Spleen (tissue), 11 donors: Measurements from ENCODE around the gene DTNA. TPM values are rescaled to one million over a fixed set of nuclear protein-coding genes. Genes with fewer than 3 reads are reported as not detected.

Experiments used
- DNase-seq: peaks from one replicate; pipeline ENCODE4 v3.0.0-alpha.2; 2020
- H3K27ac ChIP-seq, 8 donors: fragments of 200-600 bp; sonication (generic) in 7 of 8; 1 replicate in 4 of 8; 2 replicates in 4 of 8; pipeline versions ENCODE4 v1.5.0 to v1.8.0; 2016 to 2021; ENCODE audit warnings: inconsistent platforms in 4 of 8, mild to moderate bottlenecking in 4 of 8, moderate library complexity in 1 of 8
- H3K27me3 ChIP-seq, 7 donors: fragments of 200-600 bp; sonication (generic) in 6 of 7; replicated peaks in 1 of 7; 1 replicate in 4 of 7; 2 replicates in 3 of 7; pipeline versions ENCODE4 v1.5.0 to v1.8.0; 2016 to 2021; ENCODE audit warnings: inconsistent platforms in 3 of 7, mild to moderate bottlenecking in 1 of 7
- H3K36me3 ChIP-seq, 6 donors: fragments of 200-600 bp; sonication (generic) in 5 of 6; 1 replicate in 4 of 6; 2 replicates in 2 of 6; pipeline versions ENCODE4 v1.5.0 to v1.8.0; 2016 to 2021; ENCODE audit warnings: inconsistent platforms in 2 of 6
- H3K4me1 ChIP-seq, 6 donors: fragments of 200-600 bp; sonication (generic) in 5 of 6; 1 replicate in 3 of 6; 2 replicates in 3 of 6; pipeline versions ENCODE4 v1.5.0 to v1.8.0; 2016 to 2021; ENCODE audit warnings: inconsistent platforms in 3 of 6
- H3K4me3 ChIP-seq, 8 donors: fragments of 200-600 bp; sonication (generic) in 7 of 8; 1 replicate in 4 of 8; 2 replicates in 4 of 8; pipeline versions ENCODE4 v1.5.0 to v1.8.0; 2016 to 2021; ENCODE audit warnings: inconsistent platforms in 4 of 8, mild to moderate bottlenecking in 4 of 8, moderate library complexity in 2 of 8
- H3K9me3 ChIP-seq, 8 donors: fragments of 200-600 bp; sonication (generic) in 7 of 8; 1 replicate in 4 of 8; 2 replicates in 4 of 8; pipeline versions ENCODE4 v1.5.0 to v1.8.0; 2016 to 2021; ENCODE audit warnings: inconsistent platforms in 4 of 8
- POLR2A ChIP-seq, 3 donors: fragments of 450-650 bp; IDR thresholded peaks; one replicate each; pipeline ENCODE4 v1.5.1; 2017; ENCODE audit warnings: antibody characterized with exemption in 3 of 3, mild to moderate bottlenecking in 1 of 3
- POLR2AphosphoS5 ChIP-seq, 3 donors: sonication (generic); formaldehyde crosslinking; IDR thresholded peaks; one replicate each; pipeline ENCODE4 v1.5.1; 2017; ENCODE audit warnings: antibody characterized with exemption in 3 of 3
- WGBS, 5 donors: extraction: QIAGEN DNeasy Blood & Tissue Kit in 3 of 5; methylation state at CpG; one replicate each; pipeline versions ENCODE4 v1.1.5 to v1.1.7; 2013 to 2018; 5-methylcytosine and 5-hydroxymethylcytosine counted together
- intact Hi-C: fragments of 100-400 bp; cut with DNase I; formaldehyde crosslinking; loops from one replicate; pipeline ENCODE4 v1.15.0; 2023; ENCODE audit warnings: low total_unique reads
- polyA plus RNA-seq, 3 donors: library from polyadenylated mRNA; stranded (reverse); fragments of 200-250 nt; gene quantifications; one replicate each; pipeline ENCODE4 v1.2.1, GENCODE V29; 2013
- total RNA-seq, 7 donors: library from RNA; depleted of rRNA in 3 of 7; stranded (reverse); fragments of >200 nt in 3 of 7; fragmentation: NEBNext Ultra II Directional in 4 of 7; extraction: Animal tissue kit (Norgen Biotek cat#: 25700) in 4 of 7; gene quantifications; one replicate each; pipeline versions ENCODE4 v1.1.0 to v1.2.1, GENCODE V29; 2016 to 2021
- TF ChIP-seq, protein P1 (sequence below), 11 experiments: fragments of 200-600 bp in 7 of 11; fragments of 450-650 bp in 4 of 11; sonication (generic) in 4 of 11; IDR thresholded peaks in 8 of 11; conservative IDR thresholded peaks in 3 of 11; 1 replicate in 7 of 11; 2 replicates in 4 of 11; pipeline versions ENCODE4 v1.4.0 to v1.8.0; 2016 to 2021; ENCODE audit warnings: antibody characterized with exemption in 11 of 11, inconsistent platforms in 4 of 11, mild to moderate bottlenecking in 1 of 11
- donor health status: healthy with polysubstance abuse.
- donor health status: DM: no; HTN: no; CAD: no; lungs with moderate emphysema.
- donor health status: DM: no; HTN: no; CAD: no.
- donor health status: Bipolar disorder and iron deficiency.
- donor health status: healthy.
- donor health status: DM: no; HTN: no; CAD: no.
- donor health status: DM: yes; HTN: yes; CAD: no.

DTNA gene
- total and polyA plus RNA-seq, 10 donors: 3.0 to 29.2 (median 14.2) TPM

DNA sequence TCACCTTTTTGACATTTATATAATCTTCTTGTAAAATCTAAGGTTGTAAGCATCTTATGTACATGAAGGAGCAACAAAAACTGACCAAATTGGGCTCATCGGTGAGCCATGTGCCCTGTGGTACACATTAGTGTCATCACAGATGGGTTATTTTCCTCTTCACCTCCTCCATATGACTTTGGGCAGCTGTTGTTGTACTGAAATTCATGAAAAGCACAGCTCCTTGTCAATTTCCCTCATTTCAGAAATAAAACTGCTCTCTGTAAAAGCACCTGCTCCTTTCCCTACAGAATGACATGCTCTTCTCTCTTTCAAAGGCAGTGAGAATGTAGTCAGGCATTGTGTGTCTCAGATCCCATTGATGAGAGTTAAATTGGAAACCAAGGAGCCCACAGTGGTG, 42.0 kb downstream of the DTNA start:
- no peaks in the 10 kb centered on the region for H3K4me1 ChIP-seq
- TF ChIP-seq, protein P1, sequence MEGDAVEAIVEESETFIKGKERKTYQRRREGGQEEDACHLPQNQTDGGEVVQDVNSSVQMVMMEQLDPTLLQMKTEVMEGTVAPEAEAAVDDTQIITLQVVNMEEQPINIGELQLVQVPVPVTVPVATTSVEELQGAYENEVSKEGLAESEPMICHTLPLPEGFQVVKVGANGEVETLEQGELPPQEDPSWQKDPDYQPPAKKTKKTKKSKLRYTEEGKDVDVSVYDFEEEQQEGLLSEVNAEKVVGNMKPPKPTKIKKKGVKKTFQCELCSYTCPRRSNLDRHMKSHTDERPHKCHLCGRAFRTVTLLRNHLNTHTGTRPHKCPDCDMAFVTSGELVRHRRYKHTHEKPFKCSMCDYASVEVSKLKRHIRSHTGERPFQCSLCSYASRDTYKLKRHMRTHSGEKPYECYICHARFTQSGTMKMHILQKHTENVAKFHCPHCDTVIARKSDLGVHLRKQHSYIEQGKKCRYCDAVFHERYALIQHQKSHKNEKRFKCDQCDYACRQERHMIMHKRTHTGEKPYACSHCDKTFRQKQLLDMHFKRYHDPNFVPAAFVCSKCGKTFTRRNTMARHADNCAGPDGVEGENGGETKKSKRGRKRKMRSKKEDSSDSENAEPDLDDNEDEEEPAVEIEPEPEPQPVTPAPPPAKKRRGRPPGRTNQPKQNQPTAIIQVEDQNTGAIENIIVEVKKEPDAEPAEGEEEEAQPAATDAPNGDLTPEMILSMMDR (IDR thresholded peaks at IDR 0.05 in 8 of 11, conservative IDR thresholded peaks at IDR 0.05 in 3 of 11): no peak
- no peak for TF ChIP-seq POLR2A (IDR thresholded peaks at IDR 0.05)
- TF ChIP-seq POLR2AphosphoS5 (IDR thresholded peaks at IDR 0.05): no peak
- no peak overlapping the region for H3K4me3 ChIP-seq
- no peaks in the 10 kb centered on the region for H3K27me3 ChIP-seq
- DNase-seq: no peak
- no peaks in the 10 kb centered on the region for H3K36me3 ChIP-seq
- 83 to 95% (median 92%) methylated on average over 1 of the region's 1 CpG for WGBS, 5 donors
- intact Hi-C loops: no loop called here
- no peaks in the 10 kb centered on the region for H3K9me3 ChIP-seq
- no peak overlapping the region for H3K27ac ChIP-seq

DNA sequence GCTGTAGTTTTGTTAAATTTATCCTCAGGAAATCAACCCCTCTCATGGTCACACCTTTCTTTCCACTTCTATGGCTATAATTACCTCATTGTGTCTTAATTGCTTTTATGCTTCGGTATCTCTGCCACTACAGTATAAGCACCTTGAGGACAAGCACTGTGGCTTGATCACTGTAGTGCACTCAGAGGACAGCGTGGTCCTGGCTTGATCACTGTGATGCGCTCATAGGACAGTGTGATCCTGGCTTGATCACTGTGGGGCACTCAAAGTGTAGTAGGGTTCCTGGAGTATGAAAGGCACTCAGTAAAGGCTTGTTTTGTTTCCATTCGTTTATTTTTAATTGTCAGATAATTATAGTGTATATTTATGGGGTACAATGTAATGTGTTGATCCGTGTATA, 44.2 kb downstream of the DTNA start:
- TF ChIP-seq POLR2A (IDR thresholded peaks at IDR 0.05): no peak
- TF ChIP-seq POLR2AphosphoS5 (IDR thresholded peaks at IDR 0.05): no peak
- TF ChIP-seq, protein P1 (IDR thresholded peaks at IDR 0.05 in 8 of 11, conservative IDR thresholded peaks at IDR 0.05 in 3 of 11): no peak
- Histone ChIP-seq H3K27ac (no peak overlapping the region), H3K9me3 (no peaks in the 10 kb centered on the region), H3K36me3 (no peaks in the 10 kb centered on the region), H3K4me3 (no peak overlapping the region), H3K27me3 (no peaks in the 10 kb centered on the region), H3K4me1 (no peaks in the 10 kb centered on the region)
- intact Hi-C loops: no loop called here
- 78 to 95% (median 88%) methylated on average over 5 of the region's 5 CpGs for WGBS, 5 donors
- DNase-seq: no peak

DNA sequence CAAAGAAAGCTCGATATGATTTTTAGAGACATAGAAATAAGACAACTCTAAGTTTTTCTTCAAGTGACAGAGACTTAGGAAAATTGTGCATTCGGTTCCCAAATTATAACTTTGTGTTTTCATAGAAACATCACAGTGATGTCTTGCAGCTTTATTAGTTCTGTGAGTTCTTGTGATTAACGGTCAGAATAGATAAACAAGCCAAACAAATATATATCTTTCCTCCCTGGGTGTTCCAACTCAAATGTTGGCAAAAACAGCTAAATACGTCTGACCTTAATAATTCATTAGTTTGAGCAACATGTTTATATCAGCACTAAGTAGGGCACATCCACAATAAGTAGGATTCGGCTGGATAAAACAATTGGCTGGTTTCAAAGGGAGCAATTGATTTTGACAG, 47.6 kb downstream of the DTNA start:
- intact Hi-C loops: no loop called here
- no peaks in the 10 kb centered on the region for H3K4me1 ChIP-seq
- no peak for DNase-seq
- TF ChIP-seq, protein P1 (IDR thresholded peaks at IDR 0.05 in 8 of 11, conservative IDR thresholded peaks at IDR 0.05 in 3 of 11): no peak
- TF ChIP-seq POLR2A (IDR thresholded peaks at IDR 0.05): no peak
- no peak for TF ChIP-seq POLR2AphosphoS5 (IDR thresholded peaks at IDR 0.05)
- no peaks in the 10 kb centered on the region for H3K9me3 ChIP-seq
- H3K27me3 ChIP-seq: no peaks in the 10 kb centered on the region
- H3K27ac ChIP-seq: no peak overlapping the region
- no peak overlapping the region for H3K4me3 ChIP-seq
- 80 to 89% (median 87%) methylated on average over 5 of the region's 5 CpGs for WGBS, 5 donors
- H3K36me3 ChIP-seq: no peaks in the 10 kb centered on the region

DNA sequence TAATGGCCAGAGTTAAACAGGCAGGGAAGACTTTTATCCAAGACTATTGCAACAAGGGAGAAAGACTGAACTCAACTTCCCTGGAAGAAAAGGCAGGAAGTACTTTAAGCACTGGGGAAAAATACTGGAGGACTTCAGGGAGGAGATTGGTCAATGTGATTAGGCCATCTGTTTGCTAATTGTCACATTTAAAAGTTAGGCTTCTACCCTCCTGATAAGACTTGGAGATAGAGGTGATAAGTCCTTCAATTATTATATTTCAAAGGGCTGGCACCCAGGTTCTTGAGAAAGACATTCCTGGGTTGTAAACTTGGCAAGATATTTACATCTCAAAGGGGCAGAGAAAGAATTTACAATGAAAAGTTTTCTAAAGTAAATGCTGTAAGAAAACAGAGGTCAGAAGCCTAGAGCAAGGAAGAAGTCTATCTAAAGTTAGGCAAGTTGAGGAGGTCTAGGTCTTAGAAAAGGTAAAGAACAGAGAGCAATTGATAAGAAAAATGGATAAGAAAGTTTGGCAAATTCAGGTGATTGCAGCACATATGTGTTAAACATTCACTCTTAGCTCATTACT, 48.4 kb downstream of the DTNA start:
- H3K4me3 ChIP-seq: no peak overlapping the region
- intact Hi-C loops: no loop called here
- DNase-seq: no peak
- H3K9me3 ChIP-seq: no peaks in the 10 kb centered on the region
- H3K27me3 ChIP-seq: no peaks in the 10 kb centered on the region
- no peak for TF ChIP-seq POLR2A (IDR thresholded peaks at IDR 0.05)
- TF ChIP-seq POLR2AphosphoS5 (IDR thresholded peaks at IDR 0.05): no peak
- TF ChIP-seq, protein P1 (IDR thresholded peaks at IDR 0.05 in 8 of 11, conservative IDR thresholded peaks at IDR 0.05 in 3 of 11): no peak
- H3K27ac ChIP-seq: no peak overlapping the region
- no peaks in the 10 kb centered on the region for H3K36me3 ChIP-seq
- H3K4me1 ChIP-seq: no peaks in the 10 kb centered on the region
